Effector CD4-positive, alpha-beta T cell (primary cell): ENCODE data around the gene CDHR2.

Experiments used
- DNase-seq: peaks from one replicate; pipeline ENCODE4 v3.0.0-alpha.2; 2020

The CDHR2 gene

GRCh38 chr5:176625512-176625911 is 76.4 kb downstream of the CDHR2 start:
- no peak for DNase-seq

DNA sequence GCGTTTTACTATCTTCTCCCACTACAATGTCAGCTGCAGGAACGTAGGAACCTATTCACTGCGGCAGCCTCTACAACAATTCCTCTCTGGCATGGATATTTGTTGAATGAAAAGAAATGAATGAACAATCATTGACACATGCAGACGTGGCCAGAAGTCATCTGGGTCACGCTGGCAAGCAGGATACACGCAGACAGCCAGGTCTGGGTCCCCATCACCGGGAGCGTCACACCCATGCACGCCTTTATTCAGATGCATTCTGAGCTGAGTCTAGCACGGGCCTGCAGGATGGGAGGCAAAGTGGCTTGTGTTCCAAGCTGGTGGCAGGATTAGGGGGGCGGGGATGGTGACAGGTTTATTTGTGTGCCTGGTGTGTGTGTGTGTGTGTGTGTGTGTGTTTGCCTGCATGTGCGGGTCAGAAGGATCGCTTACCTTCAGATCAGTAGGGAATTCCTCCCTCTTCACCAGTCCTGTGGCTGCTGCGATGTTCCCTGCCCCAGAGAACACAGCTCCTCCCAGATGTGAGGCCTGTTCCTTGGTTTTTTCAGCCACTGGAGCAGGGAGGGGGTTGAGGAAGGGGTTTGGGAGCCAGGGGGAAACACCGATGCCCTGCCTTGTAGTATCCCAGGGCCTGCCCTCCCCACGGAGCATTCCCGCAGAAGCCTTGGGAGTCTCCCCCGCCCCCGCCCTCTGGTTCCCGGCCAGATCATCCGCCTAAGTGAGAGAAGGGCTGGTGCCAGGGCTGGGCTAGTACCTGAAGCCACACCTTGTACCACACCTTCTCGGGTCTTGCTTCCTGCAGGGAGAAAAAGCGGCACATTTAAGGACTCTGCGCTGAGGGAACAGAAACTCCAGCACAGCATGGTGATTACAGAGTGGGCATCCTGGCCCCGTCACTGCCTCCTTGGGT is 77.1 kb downstream of the CDHR2 start:
- no peak for DNase-seq

DNA sequence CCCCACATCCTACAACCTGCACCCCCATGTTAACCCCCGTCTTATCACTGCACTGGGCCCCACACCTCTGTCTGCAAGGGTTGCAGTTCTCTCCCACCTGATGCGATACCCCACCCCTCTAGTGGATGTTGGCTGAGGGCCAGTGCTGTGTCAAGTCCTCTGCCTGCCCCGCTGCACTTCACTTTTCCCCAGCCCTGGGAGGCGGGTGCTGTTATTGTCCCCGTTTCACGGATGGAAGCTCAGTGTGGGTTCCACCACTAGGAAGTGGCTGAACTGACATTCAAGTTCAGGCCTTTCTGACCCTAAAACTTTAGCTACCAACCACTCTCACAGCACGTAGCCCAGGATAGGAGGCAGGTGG is 77.7 kb downstream of the CDHR2 start:
- DNase-seq: no peak

GRCh38 chr5:176627582-176627981 is 78.4 kb downstream of the CDHR2 start:
- no peak for DNase-seq

- no peak for DNase-seq
These were observed 79.5 kb downstream of the CDHR2 start for GRCh38 chr5:176628406-176629228.

DNA sequence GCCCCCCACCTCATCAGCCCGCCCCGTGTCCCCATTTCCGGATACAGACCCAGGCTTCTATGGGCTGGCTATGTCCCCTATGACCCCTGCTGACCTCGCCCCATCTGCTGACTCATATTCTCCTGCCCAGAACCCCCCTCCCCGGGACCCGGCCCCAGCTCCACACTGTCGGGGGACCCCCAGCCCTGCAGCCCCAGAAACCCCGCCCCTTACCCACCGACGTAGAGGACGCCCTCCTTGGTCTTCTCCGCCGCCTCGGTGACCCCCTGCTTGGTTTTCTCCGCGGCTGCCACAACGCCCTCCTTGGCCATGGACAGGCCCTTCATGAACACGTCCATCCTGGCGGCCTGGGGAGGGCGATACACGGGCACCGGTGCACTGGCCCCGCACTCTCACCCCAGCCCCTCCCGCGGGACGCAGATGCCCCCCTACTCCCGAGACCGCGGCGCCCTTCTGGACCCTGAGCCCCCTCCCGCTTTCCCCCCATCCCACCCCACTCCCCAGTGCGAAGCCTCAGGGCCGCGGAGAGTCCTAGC is 80.2 kb downstream of the CDHR2 start:
- no peak for DNase-seq

DNA sequence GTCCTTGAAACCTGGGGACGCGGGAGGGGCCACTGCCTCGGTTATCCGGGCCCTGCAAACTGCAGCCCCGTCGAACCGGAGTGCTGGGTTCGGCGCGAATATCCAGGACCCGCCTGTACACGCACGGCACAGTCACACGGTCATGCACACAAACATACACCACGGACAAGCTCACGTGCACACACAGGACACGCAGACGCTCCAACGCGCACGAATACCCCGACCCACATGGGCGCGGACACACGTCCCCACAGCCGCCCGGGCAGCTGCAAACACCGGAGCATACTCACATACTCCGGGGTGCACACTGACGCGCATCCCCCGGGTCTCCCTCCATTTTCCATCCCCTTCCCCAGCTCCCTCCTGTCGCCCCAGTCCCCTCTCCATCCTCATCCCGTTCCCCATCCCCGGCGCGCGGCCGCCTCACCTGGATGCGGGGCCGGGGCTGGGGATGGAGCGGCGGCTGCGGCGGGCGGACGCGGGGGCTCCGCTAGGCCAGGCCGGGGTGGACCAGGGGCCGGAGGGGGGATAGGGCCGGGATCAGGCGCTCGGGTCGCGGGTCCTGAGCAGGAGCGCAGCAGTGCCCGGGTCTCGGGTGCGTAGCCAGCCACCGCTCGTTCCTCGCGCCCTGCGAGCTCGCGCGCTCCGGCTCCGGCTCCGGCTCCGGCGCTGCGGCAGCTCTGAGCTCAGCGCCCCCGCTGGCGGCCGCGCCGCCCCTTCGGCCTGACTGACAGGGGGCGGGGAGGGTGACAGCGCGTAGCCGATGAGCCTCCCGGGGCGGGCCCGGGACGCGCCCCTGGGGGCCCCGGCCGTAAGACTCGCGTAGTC is 80.9 kb downstream of the CDHR2 start, which contains the start of the genes EIF4E1B and SNCB:
TSS of gene EIF4E1B (plus strand) at position 823 of the 828 bp plus-strand sequence. CDS start 12,113 bp downstream, outside the sequence.
TSS of gene SNCB (minus strand) at position 682 of the 828 bp plus-strand sequence. CDS start 880 bp downstream, outside the sequence.
- DNase-seq: no peak

DNA sequence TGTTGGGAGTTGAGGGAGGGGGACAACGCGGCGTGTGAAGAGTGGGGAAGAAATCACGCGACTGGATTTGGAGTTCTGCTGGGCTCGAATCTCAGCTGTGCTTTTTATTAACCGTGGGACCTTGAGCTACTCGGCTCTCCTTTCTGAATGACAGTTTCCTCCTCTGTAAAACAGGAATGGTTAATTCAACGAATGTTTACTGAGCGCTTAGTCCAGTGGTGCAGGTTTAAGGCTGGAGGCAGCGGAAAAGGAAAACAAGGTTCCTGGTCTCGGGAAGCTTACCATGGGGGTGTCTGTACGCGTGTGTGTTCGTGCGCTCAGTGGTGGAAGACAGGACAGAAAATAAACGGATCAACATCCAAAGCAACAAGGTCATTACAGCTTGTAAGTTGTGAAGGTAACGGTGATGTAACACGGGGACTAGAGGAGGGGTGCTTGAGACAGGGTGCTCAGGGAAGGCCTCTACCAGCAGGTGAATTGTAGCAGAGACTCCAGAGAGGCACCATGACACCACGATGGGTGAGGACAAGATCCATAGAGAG is 81.6 kb downstream of the CDHR2 start:
- no peak for DNase-seq

GRCh38 chr5:176631383-176632200 is 82.5 kb downstream of the CDHR2 start:
- no peak for DNase-seq

GRCh38 chr5:176632745-176633144 is 83.6 kb downstream of the CDHR2 start:
- no peak for DNase-seq

GRCh38 chr5:176633598-176633997 is 84.5 kb downstream of the CDHR2 start:
- no peak for DNase-seq

GRCh38 chr5:176636426-176636825 is 87.3 kb downstream of the CDHR2 start:
- no peak for DNase-seq

- no peak for DNase-seq
These were observed 88.4 kb downstream of the CDHR2 start for GRCh38 chr5:176637556-176637955.

GRCh38 chr5:176638437-176638836 is 89.3 kb downstream of the CDHR2 start:
- DNase-seq: no peak

DNA sequence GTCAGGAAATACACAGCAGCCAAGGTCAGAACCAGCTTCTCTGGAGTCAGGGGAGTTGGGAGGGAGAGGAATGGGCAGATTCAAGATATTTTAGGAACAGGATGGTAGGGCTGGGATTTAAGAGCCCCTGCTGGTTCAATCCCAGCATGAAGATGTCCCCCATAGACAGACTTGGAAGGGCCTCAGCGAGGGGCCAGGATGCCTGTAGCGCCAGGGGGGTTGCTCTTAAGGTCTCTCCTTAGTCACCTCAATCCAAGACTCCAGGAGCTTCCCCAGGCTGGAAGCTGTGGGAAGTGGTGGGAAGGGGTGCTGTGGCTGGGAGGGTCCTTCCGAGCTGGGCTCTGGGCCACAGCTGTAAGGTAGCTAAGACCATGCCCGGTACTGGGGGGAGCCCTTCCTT is 90.1 kb downstream of the CDHR2 start:
- DNase-seq: no peak

DNA sequence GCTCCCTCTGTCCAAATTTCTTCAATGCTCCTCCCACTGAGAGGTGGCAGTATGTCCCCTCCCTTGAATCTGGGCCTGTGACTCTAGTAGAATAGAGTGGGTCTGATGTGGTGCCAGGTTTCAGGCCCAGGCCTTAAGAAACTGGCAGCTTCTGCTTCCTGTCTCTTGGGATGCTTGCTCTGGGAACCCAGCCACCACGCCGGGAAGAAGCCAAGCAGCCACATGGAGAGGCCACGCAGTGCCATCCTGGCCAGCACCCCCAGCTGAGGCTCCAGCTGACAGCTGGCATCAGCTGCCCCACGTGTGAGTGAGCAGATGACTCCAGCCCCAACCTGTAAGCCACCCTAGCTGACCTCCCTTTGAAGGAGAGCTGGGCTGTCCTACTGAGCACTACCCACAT is 90.8 kb downstream of the CDHR2 start:
- DNase-seq: no peak

GRCh38 chr5:176640616-176641015 is 91.5 kb downstream of the CDHR2 start:
- DNase-seq: no peak

DNA sequence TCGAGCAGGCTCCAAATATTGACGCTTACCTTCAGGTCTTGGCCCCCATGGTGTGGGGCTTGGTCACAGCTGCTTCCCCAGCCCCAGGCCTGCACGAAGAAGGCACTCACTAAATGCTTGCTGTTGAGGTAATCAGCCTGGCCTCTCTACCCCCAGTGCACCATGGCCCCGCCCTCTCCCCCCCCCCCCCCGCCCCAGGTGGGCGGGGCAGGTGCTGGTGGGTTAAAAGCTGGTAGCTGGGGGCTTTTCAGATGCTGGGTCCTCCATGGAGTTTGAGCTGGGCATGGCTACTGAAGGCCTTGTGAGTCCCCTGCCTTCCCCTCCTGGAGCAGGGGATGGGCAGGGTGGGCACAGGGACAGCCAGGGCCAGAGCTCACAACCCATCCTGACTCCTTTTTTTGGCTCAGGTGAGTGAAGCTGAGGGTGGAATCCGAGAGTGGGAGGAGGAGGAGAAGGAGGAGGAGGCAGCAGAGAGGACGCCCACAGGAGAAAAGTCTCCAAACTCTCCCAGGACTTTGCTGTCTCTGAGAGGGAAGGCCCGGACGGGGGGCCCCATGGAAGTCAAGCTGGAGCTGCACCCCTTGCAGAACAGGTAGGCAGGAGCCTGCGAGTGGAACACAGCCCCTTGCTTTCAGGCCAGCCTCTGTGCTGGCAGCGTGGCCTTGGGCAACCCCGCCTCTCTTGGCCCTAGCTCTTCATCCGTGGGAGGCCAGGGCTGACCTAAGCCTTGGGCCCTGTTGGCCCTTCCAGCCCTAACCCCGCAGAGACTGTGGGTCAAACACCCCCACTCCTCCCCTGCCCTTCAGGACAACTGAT is 93.7 kb downstream of the CDHR2 start:
- DNase-seq: no peak

GRCh38 chr5:176643491-176644219 is 94.5 kb downstream of the CDHR2 start:
- no peak for DNase-seq

DNA sequence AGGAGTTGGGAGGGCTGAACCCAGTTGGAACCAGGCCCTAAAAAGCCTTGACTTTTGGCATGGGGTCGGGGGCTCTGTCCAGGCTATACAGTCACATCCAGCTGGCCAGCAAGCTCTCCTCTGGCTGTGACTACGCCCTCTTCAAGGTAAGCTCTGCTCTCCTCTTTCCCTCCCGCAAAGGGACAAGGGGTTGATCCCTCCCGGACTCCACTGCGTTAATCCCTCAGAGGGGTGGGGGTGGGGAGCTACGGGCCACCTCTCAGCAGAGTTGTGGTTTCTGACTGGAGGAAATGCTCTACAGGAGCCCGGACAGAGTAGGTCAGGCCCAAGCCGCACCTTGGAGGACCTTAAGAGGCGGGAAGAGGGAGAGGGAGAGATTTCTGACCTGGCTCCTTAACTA is 95.2 kb downstream of the CDHR2 start:
- no peak for DNase-seq
